ENCODE results near the gene MOSPD2.

The MOSPD2 gene

GRCh38 chrX:14916017-14916674 lies 42.9 kb downstream of the MOSPD2 start:
- DNase-seq: no peak

- DNase-seq: no peak
These were observed 46.2 kb downstream of the MOSPD2 start for GRCh38 chrX:14919407-14919806.

- no peak for DNase-seq
These were observed 47.0 kb downstream of the MOSPD2 start for GRCh38 chrX:14920196-14920595.

- no peak for DNase-seq
These were observed 49.2 kb downstream of the MOSPD2 start for GRCh38 chrX:14922437-14922836.

- no peak for DNase-seq
These were observed 50.5 kb downstream of the MOSPD2 start for GRCh38 chrX:14923761-14924160.

- DNase-seq: no peak
These were observed 53.2 kb downstream of the MOSPD2 start for GRCh38 chrX:14926471-14926870.

GRCh38 chrX:14927401-14927800 lies 54.2 kb downstream of the MOSPD2 start:
- no peak for DNase-seq

- DNase-seq: no peak
These were observed 57.4 kb downstream of the MOSPD2 start for GRCh38 chrX:14930663-14931062.

- no peak for DNase-seq
These were observed 58.9 kb downstream of the MOSPD2 start for GRCh38 chrX:14932136-14932535.

GRCh38 chrX:14934423-14934822 lies 61.2 kb downstream of the MOSPD2 start:
- DNase-seq: no peak

- no peak for DNase-seq
These were observed 63.3 kb downstream of the MOSPD2 start for GRCh38 chrX:14936561-14936960.

- no peak for DNase-seq
These were observed 66.4 kb downstream of the MOSPD2 start for GRCh38 chrX:14939644-14940043.

GRCh38 chrX:14941301-14941700 lies 68.1 kb downstream of the MOSPD2 start:
- DNase-seq: no peak

- no peak for DNase-seq
These were observed 69.1 kb downstream of the MOSPD2 start for GRCh38 chrX:14942341-14942740.

- no peak for DNase-seq
These were observed 70.7 kb downstream of the MOSPD2 start for GRCh38 chrX:14943962-14944361.

GRCh38 chrX:14946606-14947155 lies 73.5 kb downstream of the MOSPD2 start:
- DNase-seq: peak; percentile 3

- DNase-seq: no peak
These were observed 75.5 kb downstream of the MOSPD2 start for GRCh38 chrX:14948691-14949090.

- DNase-seq: no peak
These were observed 83.8 kb downstream of the MOSPD2 start for GRCh38 chrX:14956813-14957582.

GRCh38 chrX:14963447-14964236 lies 90.4 kb downstream of the MOSPD2 start:
- DNase-seq: no peak

- DNase-seq: no peak
These were observed 91.3 kb downstream of the MOSPD2 start for GRCh38 chrX:14964500-14964899.

Measured in NCI-H1436 (cell line).